IMR-90 (cell line): Measurements from ENCODE around the gene DNAJB5. TPM values are rescaled to one million over a fixed set of nuclear protein-coding genes. Genes with fewer than 3 reads are reported as not detected.
A peak's percentile ranks its signal among the peaks of the same experiment; 100 is the strongest.

Experiments used
- ATAC-seq: fragments of 200-7000 bp; cut with Tn5 transposase; 2 replicates; pipeline ENCODE4 v1.9.1; 2020; ENCODE audit warnings: low read depth, mild to moderate bottlenecking, moderate library complexity
- BruUV-seq: library from RNA; stranded (reverse); fragments of 400-500 nt; replicated peaks from 2 replicates; lab custom pipeline; 2021; lab: Mats Ljungman, UMichigan
- CTCF ChIA-PET: fragments of 300-600 bp; formaldehyde crosslinking; extraction: SDS; loops from one replicate; lab custom pipeline; 2021; ENCODE audit warnings: antibody characterized with exemption; lab: Yijun Ruan, JAX
- POLR2A ChIA-PET: fragments of 300-600 bp; sonication (Branson Sonifier 250); formaldehyde crosslinking; loops from one replicate; lab custom pipeline; 2022; ENCODE audit warnings: antibody characterized with exemption; ENCODE audit not compliant: unreplicated experiment; lab: Charles Lee
- DNase-seq: peaks from one replicate; pipeline ENCODE4 v3.0.0; 2013
- H2AFZ ChIP-seq: replicated peaks from 2 replicates; pipeline ENCODE3; 2013; ENCODE audit warnings: low read length, mild to moderate bottlenecking; ENCODE audit not compliant: poor library complexity
- H2AK5ac ChIP-seq: 2 replicates; pipeline ENCODE4 v1.6.1; 2013; ENCODE audit warnings: low read depth, low read length, inconsistent platforms
- H2AK9ac ChIP-seq: replicated peaks from 2 replicates; pipeline ENCODE3; 2013; ENCODE audit warnings: mild to moderate bottlenecking, low read depth, low read length, moderate library complexity; ENCODE audit not compliant: poor library complexity
- H2BK120ac ChIP-seq: 2 replicates; pipeline ENCODE4 v1.6.1; 2013; ENCODE audit warnings: low read depth, low read length, inconsistent platforms
- H2BK15ac ChIP-seq: 3 replicates; pipeline ENCODE4 v1.6.1; 2013; ENCODE audit warnings: low read depth, low read length, inconsistent platforms
- H2BK20ac ChIP-seq: 2 replicates; pipeline ENCODE4 v1.6.1; 2013; ENCODE audit warnings: low read depth, mild to moderate bottlenecking, inconsistent platforms, low read length, moderate library complexity
- H2BK5ac ChIP-seq: 2 replicates; pipeline ENCODE4 v1.6.1; 2013; ENCODE audit warnings: mild to moderate bottlenecking, low read depth, low read length, inconsistent platforms; ENCODE audit not compliant: poor library complexity, severe bottlenecking
- H3K14ac ChIP-seq: replicated peaks from 2 replicates; pipeline ENCODE4 v1.6.1; 2013; ENCODE audit warnings: low read depth, low read length, inconsistent platforms
- H3K18ac ChIP-seq: 2 replicates; pipeline ENCODE4 v1.6.1; 2013; ENCODE audit warnings: low read depth, low read length, control low read depth
- H3K23ac ChIP-seq: 2 replicates; pipeline ENCODE4 v1.6.1; 2013; ENCODE audit warnings: low read depth, low read length, inconsistent platforms
- H3K27ac ChIP-seq: 2 replicates; pipeline ENCODE4 v1.5.1; 2013; ENCODE audit warnings: mild to moderate bottlenecking, control low read depth, low read length; ENCODE audit not compliant: insufficient read depth
- H3K27me3 ChIP-seq: 2 replicates; pipeline ENCODE4 v1.6.1; 2013; ENCODE audit warnings: low read length; ENCODE audit not compliant: control insufficient read depth, insufficient read depth
- H3K36me3 ChIP-seq: 2 replicates; pipeline ENCODE4 v1.6.1; 2013; ENCODE audit warnings: low read length, mixed read lengths; ENCODE audit not compliant: control insufficient read depth, insufficient read depth
- H3K4ac ChIP-seq: 2 replicates; pipeline ENCODE4 v1.6.1; 2013; ENCODE audit warnings: low read depth, low read length, inconsistent platforms
- H3K4me1 ChIP-seq: 2 replicates; pipeline ENCODE4 v1.6.1; 2013; ENCODE audit warnings: low read length, mixed read lengths; ENCODE audit not compliant: control insufficient read depth, insufficient read depth
- H3K4me2 ChIP-seq: 2 replicates; pipeline ENCODE4 v1.6.1; 2013; ENCODE audit warnings: low read depth, mild to moderate bottlenecking, control low read depth, low read length, moderate library complexity
- H3K4me3 ChIP-seq: 2 replicates; pipeline ENCODE4 v1.5.1; 2013; ENCODE audit warnings: low read depth, mild to moderate bottlenecking, control low read depth, low read length, moderate library complexity; ENCODE audit not compliant: insufficient read depth
- H3K56ac ChIP-seq: 2 replicates; pipeline ENCODE4 v1.6.1; 2013; ENCODE audit warnings: low read length, inconsistent platforms; ENCODE audit not compliant: insufficient read depth; ENCODE audit errors: extremely low read depth
- H3K79me1 ChIP-seq, 2 experiments: 2 replicates each; pipeline ENCODE4 v1.6.1; 2013; ENCODE audit warnings: low read length in 2 of 2, inconsistent platforms in 1 of 2, low read depth in 1 of 2
- H3K9ac ChIP-seq: 2 replicates; pipeline ENCODE4 v1.6.1; 2013; ENCODE audit warnings: low read depth, low read length, control low read depth
- H3K9me1 ChIP-seq: 2 replicates; pipeline ENCODE4 v1.6.1; 2013; ENCODE audit warnings: low read length, inconsistent platforms; ENCODE audit not compliant: insufficient read depth
- H3K9me3 ChIP-seq: 2 replicates; pipeline ENCODE4 v1.6.1; 2013; ENCODE audit warnings: low read length; ENCODE audit not compliant: control insufficient read depth, insufficient read depth
- H4K20me1 ChIP-seq: 2 replicates; pipeline ENCODE4 v1.6.1; 2013; ENCODE audit warnings: low read length, inconsistent platforms; ENCODE audit not compliant: insufficient read depth
- H4K5ac ChIP-seq: 2 replicates; pipeline ENCODE4 v1.6.1; 2013; ENCODE audit warnings: mild to moderate bottlenecking, low read depth, low read length, control low read depth
- H4K8ac ChIP-seq, 2 experiments: 2 replicates each; pipeline ENCODE4 v1.6.1; 2013; ENCODE audit warnings: low read depth in 2 of 2, low read length in 2 of 2, control low read depth in 1 of 2, inconsistent platforms in 1 of 2
- H4K91ac ChIP-seq: 2 replicates; pipeline ENCODE4 v1.6.1; 2013; ENCODE audit warnings: low read depth, low read length, inconsistent platforms; ENCODE audit not compliant: insufficient read depth
- CEBPB ChIP-seq: IDR thresholded peaks from 2 replicates; pipeline ENCODE4 v1.6.1; 2012; ENCODE audit warnings: low read depth, low read length, improper control_type of control experiment
- CHD1 ChIP-seq: IDR thresholded peaks from 2 replicates; pipeline ENCODE4 v1.6.1; 2012; ENCODE audit warnings: low read depth, low read length, improper control_type of control experiment
- CTCF ChIP-seq: conservative IDR thresholded peaks from 2 replicates; pipeline ENCODE4 v1.5.1; 2012; ENCODE audit warnings: mild to moderate bottlenecking, low read depth, low read length, improper control_type of control experiment
- FOS ChIP-seq: fragments of 150-350 bp; IDR thresholded peaks from 2 replicates; pipeline ENCODE4 v1.6.1; 2016; ENCODE audit warnings: low read depth, low read length
- MAFK ChIP-seq: IDR thresholded peaks from 2 replicates; pipeline ENCODE4 v1.6.1; 2012; ENCODE audit warnings: low read depth, low read length, improper control_type of control experiment
- MAZ ChIP-seq: IDR thresholded peaks from 2 replicates; pipeline ENCODE4 v1.6.1; 2012; ENCODE audit warnings: low read depth, mild to moderate bottlenecking, low read length, improper control_type of control experiment, moderate library complexity, borderline replicate concordance
- MXI1 ChIP-seq: IDR thresholded peaks from 2 replicates; pipeline ENCODE4 v1.6.1; 2012; ENCODE audit warnings: low read depth, mild to moderate bottlenecking, low read length, moderate library complexity, borderline replicate concordance
- NFE2L2 ChIP-seq: fragments of 150-350 bp; IDR thresholded peaks from 2 replicates; pipeline ENCODE4 v1.6.1; 2016; ENCODE audit warnings: low read depth, mild to moderate bottlenecking, low read length
- POLR2A ChIP-seq: IDR thresholded peaks from 2 replicates; pipeline ENCODE4 v1.6.1; 2012; ENCODE audit warnings: mild to moderate bottlenecking, low read depth, low read length
- RAD21 ChIP-seq: IDR thresholded peaks from 2 replicates; pipeline ENCODE4 v1.6.1; 2012; ENCODE audit warnings: low read length, improper control_type of control experiment
- RCOR1 ChIP-seq: IDR thresholded peaks from 2 replicates; pipeline ENCODE4 v1.6.1; 2012; ENCODE audit warnings: mild to moderate bottlenecking, low read length, improper control_type of control experiment; ENCODE audit not compliant: insufficient replicate concordance
- RFX5 ChIP-seq: IDR thresholded peaks from 2 replicates; pipeline ENCODE4 v1.8.0; 2012; ENCODE audit warnings: low read depth, mild to moderate bottlenecking, low read length, moderate library complexity
- SMC3 ChIP-seq: fragments of 150-350 bp; IDR thresholded peaks from 2 replicates; pipeline ENCODE4 v1.6.1; 2016; ENCODE audit warnings: low read depth, mild to moderate bottlenecking, antibody characterized with exemption, low read length, moderate library complexity
- WGBS, 2 experiments: methylation state at CpG; one replicate each; pipeline versions ENCODE4 v1.1.5 to v1.1.7; 2013; ENCODE audit warnings: missing lambda C conversion rate in 2 of 2; ENCODE audit not compliant: insufficient read length in 1 of 2; ENCODE audit errors: extremely low coverage in 2 of 2; 5-methylcytosine and 5-hydroxymethylcytosine counted together
- dilution Hi-C: fragments of 300-500 bp; cut with HindIII; formaldehyde crosslinking; loops from one replicate; pipeline ENCODE4 v1.14.3; 2018; ENCODE audit warnings: low sequenced_read_pairs; ENCODE audit not compliant: unreplicated experiment
- in situ Hi-C: fragments of 300-500 bp; cut with MboI; formaldehyde crosslinking; loops from 3 replicates; pipeline ENCODE4 v1.14.3; 2019; ENCODE audit warnings: low sequenced_read_pairs, inconsistent platforms, mixed read lengths
- intact Hi-C: fragments of 100-400 bp; cut with micrococcal nuclease; formaldehyde crosslinking; loops from 2 replicates; pipeline ENCODE4 v1.10.0; 2022
- polyA plus RNA-seq, 3 experiments: library from polyadenylated mRNA; depleted of rRNA; stranded (reverse); fragments of >200 nt; gene quantifications; 2 replicates each; pipeline ENCODE4 v1.2.3, GENCODE V29; 2012; ENCODE audit warnings: low replicate concordance in 1 of 3
- total RNA-seq: library from RNA; depleted of rRNA; stranded (reverse); fragments of >200 nt; gene quantifications from 2 replicates; pipeline ENCODE4 v1.2.3, GENCODE V29; 2012
- TF ChIP-seq, protein P1 (sequence below): fragments of 150-350 bp; IDR thresholded peaks from 2 replicates; pipeline ENCODE4 v1.6.1; 2017; ENCODE audit warnings: mild to moderate bottlenecking, antibody characterized with exemption, low read length, low read depth

The DNAJB5 gene
- total and polyA plus RNA-seq, 2 of the 4 experiments (the other 2 are of a cell fraction), result 11.4 to 14.9 TPM

DNA sequence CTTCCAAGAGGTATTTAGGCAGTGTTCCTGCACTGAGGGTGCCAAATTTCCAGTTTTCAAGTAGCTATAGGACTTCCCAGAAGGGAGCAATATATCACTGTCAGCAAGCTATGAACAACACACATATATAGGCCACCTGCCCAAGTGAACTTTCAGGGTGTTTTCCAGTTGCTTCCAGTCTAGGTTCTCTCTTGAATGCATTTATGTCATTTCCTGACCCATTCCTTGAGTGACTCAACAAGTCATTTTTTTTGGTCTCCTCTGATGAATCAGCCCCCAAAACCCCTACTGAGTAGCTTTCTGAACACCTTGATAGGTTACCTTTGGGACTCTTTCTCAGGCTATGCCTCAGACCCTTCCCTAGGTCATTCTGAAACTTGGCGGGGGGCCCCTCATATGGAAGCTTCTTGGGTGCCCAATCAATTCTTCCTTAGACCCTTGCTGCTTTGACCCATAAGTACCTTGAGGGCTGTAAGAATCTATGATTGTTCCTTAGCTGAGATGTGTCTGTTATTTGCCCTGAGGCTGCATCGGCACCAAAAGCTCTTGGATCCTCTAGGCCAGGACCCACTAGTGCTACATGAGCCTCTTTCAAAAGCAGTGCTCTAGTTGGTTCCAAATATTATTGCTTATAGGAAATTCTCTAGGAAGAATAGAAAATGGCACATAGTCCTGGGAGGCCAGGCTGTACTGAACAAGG is 12.4 kb downstream of the DNAJB5 start:
- Histone ChIP-seq H2BK120ac (no peak overlapping the region), H3K36me3 (peaks cover 10% of the 10 kb centered on the region), H3K9ac (no peak overlapping the region), H4K8ac (no peak overlapping the region), H2AFZ (no peak overlapping the region), H3K27me3 (no peaks in the 10 kb centered on the region), H4K20me1 (no peaks in the 10 kb centered on the region), H4K5ac (no peak overlapping the region; the same call in 1 of the 2 replicates), H3K18ac (no peak overlapping the region), H3K79me1 (peaks cover 4 to 10% of the 10 kb centered on the region in 2 experiments; a peak in 1 of 4 replicates), H3K4me3 (no peak overlapping the region), H2AK5ac (no peak overlapping the region), H3K4me2 (no peak overlapping the region), H3K23ac (no peak overlapping the region), H3K9me3 (no peaks in the 10 kb centered on the region), H3K9me1 (peaks cover 13% of the 10 kb centered on the region), H3K56ac (no peak overlapping the region), H2BK15ac (peak overlapping the region; percentile 57; the same call in 1 of the 3 replicates), H3K4me1 (peaks cover 7% of the 10 kb centered on the region), H2BK5ac (no peak overlapping the region), H4K91ac (no peak overlapping the region), H3K4ac (0 out of 2 replicates have a peak overlapping the region, but pooled peaks have one; percentile 52), H3K14ac (no peak overlapping the region), H2AK9ac (no peak overlapping the region), H3K27ac (no peak overlapping the region), H2BK20ac (peak overlapping the region; percentile 49; the same call in 1 of the 2 replicates)
- ATAC-seq (no peak), DNase-seq (peak; percentile 50)
- CTCF ChIA-PET, result interaction anchor here (1.2 kb wide), 2 partner anchors 50 to 102 kb away, joined by 3 read pairs; no protein-coding TSS in a partner anchor
- POLR2A ChIA-PET, result no interaction called here
- no TSS peak for BruUV-seq
- TF ChIP-seq CHD1 (no peak), RFX5 (no peak), MAZ (no peak), POLR2A (no peak), RCOR1 (no peak), CEBPB (no peak), MXI1 (no peak), FOS (no peak), MAFK (no peak), SMC3 (no peak), NFE2L2 (no peak), RAD21 (no peak), CTCF (no peak)
- TF ChIP-seq, protein P1, sequence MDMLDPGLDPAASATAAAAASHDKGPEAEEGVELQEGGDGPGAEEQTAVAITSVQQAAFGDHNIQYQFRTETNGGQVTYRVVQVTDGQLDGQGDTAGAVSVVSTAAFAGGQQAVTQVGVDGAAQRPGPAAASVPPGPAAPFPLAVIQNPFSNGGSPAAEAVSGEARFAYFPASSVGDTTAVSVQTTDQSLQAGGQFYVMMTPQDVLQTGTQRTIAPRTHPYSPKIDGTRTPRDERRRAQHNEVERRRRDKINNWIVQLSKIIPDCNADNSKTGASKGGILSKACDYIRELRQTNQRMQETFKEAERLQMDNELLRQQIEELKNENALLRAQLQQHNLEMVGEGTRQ, result no peak
- in situ Hi-C loops, result no loop called here
- WGBS, 2 experiments, result no CpG with 5 or more reads among the region's 2 CpGs
- intact Hi-C loops, result no loop called here
- dilution Hi-C loops, result no loop called here
